Peyer's patch (tissue), 4 donors: ENCODE measurements around the gene SCML2. TPM values are rescaled to one million over a fixed set of nuclear protein-coding genes. Genes with fewer than 3 reads are reported as not detected.

ENCODE experiments used
- DNase-seq, 3 donors: peaks; one replicate each; pipeline ENCODE4 v3.0.0-alpha.2; 2017 to 2019
- H3K27ac ChIP-seq, 4 donors: fragments of 200-600 bp; sonication (generic); one replicate each; pipeline ENCODE4 v1.5.1; 2016 to 2019
- H3K27me3 ChIP-seq, 2 donors: fragments of 200-600 bp; sonication (generic); one replicate each; pipeline ENCODE4 v1.5.1; 2019
- H3K36me3 ChIP-seq, 3 donors: fragments of 200-600 bp; sonication (generic); one replicate each; pipeline ENCODE4 v1.5.1; 2016 to 2019
- H3K4me1 ChIP-seq, 4 donors: fragments of 200-600 bp; sonication (generic); one replicate each; pipeline ENCODE4 v1.5.1; 2016 to 2019
- H3K4me3 ChIP-seq, 4 donors: fragments of 200-600 bp; sonication (generic); 1 replicate in 3 of 4; 2 replicates in 1 of 4; pipeline ENCODE4 v1.5.1; 2016 to 2019; ENCODE audit warnings: mild to moderate bottlenecking in 1 of 4
- H3K9me3 ChIP-seq, 4 donors: fragments of 200-600 bp; sonication (generic); one replicate each; pipeline ENCODE4 v1.5.1; 2016 to 2019; ENCODE audit warnings: mild to moderate bottlenecking in 1 of 4
- CTCF ChIP-seq, 6 experiments: fragments of 450-650 bp in 4 of 6; fragments of 200-600 bp in 2 of 6; sonication (generic) in 1 of 6; IDR thresholded peaks; one replicate each; pipeline ENCODE4 v1.5.1; 2017 to 2019; ENCODE audit warnings: antibody characterized with exemption in 6 of 6, mild to moderate bottlenecking in 3 of 6, moderate library complexity in 1 of 6
- POLR2A ChIP-seq, 2 donors: fragments of 450-650 bp; IDR thresholded peaks; one replicate each; pipeline ENCODE4 v1.5.1; 2017; ENCODE audit warnings: antibody characterized with exemption in 2 of 2, mild to moderate bottlenecking in 2 of 2, moderate library complexity in 2 of 2
- total RNA-seq, 4 donors: library from RNA; depleted of rRNA; stranded (reverse); fragments of >200 nt; gene quantifications; one replicate each; pipeline ENCODE4 v1.1.0, GENCODE V29; 2016

SCML2 gene
- total RNA-seq, 4 donors from 2014 or later: 0.35 to 0.47 (median 0.40) TPM; not detected in 1

DNA sequence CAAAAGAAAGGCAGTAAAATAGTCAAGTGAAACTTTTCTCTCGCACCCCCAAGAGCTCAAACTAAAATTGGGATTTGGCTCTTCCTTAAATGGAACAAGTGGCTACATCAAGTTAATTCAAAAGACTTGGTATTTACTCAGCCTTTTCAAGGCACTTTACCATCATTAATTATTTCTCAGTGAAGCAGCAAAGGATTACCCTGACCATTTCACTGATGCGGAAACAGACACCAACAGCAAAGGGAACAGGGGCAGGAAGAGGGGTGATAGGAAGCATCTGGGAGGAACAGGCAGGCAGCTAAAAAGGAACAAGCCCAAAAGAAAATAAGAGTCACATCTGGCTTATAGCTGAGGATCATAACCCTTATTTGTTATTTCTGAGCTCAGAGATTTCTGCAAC, 2.7 kb downstream of the SCML2 start:
- Histone ChIP-seq H3K36me3 (no peaks in the 10 kb centered on the region), H3K4me1 (no peaks in the 10 kb centered on the region), H3K27me3 (no peaks in the 10 kb centered on the region), H3K27ac (no peak overlapping the region), H3K9me3 (no peaks in the 10 kb centered on the region), H3K4me3 (no peak overlapping the region)
- TF ChIP-seq CTCF (IDR thresholded peaks at IDR 0.05) (no peak), POLR2A (IDR thresholded peaks at IDR 0.05) (no peak)
- no peak for DNase-seq

DNA sequence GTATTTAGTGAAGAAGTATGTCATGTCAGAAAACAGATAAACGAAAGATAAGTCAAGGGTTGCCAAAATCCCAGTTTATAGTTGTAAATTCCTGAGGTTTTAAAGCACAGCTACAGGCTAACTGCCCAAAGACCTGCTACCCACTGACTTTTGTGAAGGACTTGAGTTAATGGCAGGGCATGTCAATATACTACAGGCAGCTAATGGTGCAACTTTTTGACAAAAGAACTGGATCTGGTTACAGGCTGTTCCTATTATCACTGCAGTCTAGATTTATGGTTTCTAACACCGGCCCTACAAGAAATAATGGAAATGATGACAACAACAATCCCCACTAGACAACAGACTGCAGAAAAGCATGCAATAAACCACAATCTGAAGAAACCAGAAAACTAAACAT, 6.4 kb downstream of the SCML2 start:
- H3K36me3 ChIP-seq: no peaks in the 10 kb centered on the region
- H3K4me1 ChIP-seq: no peaks in the 10 kb centered on the region
- no peak overlapping the region for H3K4me3 ChIP-seq
- no peak for DNase-seq
- H3K27ac ChIP-seq: no peak overlapping the region
- TF ChIP-seq POLR2A (IDR thresholded peaks at IDR 0.05): no peak
- H3K27me3 ChIP-seq: no peaks in the 10 kb centered on the region
- no peaks in the 10 kb centered on the region for H3K9me3 ChIP-seq

DNA sequence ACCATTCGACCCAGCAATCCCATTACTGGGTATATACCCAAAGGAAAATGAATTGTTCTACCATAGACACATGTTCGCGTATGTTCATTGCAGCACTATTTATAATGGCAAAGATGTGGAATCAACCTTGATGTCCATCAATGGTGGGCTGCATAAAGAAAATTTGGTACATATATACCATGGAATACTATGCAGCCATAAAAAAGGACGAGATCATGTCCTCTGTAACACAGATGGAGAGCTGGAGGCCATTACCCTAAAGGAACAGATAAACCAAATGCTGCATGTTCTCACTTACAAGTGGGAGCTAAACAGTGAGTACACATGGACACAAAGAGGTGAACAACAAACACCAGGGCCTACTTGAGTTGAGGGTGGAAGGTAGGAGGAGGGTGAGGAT, 45.1 kb downstream of the SCML2 start:
- Histone ChIP-seq H3K27ac (no peak overlapping the region), H3K9me3 (no peaks in the 10 kb centered on the region), H3K36me3 (no peaks in the 10 kb centered on the region), H3K4me3 (no peak overlapping the region), H3K4me1 (no peaks in the 10 kb centered on the region), H3K27me3 (no peaks in the 10 kb centered on the region)
- TF ChIP-seq CTCF (IDR thresholded peaks at IDR 0.05) (no peak), POLR2A (IDR thresholded peaks at IDR 0.05) (no peak)
- no peak for DNase-seq

DNA sequence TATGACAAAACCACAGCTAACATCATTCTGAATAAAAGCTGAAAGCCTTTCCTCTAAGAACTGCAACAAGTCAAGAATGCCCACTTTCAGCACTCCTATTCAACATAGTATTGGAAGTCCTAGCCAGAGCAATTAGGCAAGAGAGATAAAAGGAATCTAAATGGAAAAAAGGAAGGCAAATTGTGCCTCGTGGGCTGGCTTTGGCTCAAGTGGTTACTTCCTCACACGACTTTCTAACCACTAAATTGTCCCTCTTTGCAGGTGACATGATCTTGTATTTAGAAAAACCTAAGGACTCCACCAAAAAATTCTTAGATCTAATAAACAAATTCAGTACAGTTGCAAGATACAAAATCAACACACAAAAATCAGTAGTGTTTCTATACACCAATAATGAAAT, 57.2 kb downstream of the SCML2 start:
- TF ChIP-seq CTCF (IDR thresholded peaks at IDR 0.05) (no peak), POLR2A (IDR thresholded peaks at IDR 0.05) (no peak)
- H3K4me1 ChIP-seq: no peaks in the 10 kb centered on the region

DNA sequence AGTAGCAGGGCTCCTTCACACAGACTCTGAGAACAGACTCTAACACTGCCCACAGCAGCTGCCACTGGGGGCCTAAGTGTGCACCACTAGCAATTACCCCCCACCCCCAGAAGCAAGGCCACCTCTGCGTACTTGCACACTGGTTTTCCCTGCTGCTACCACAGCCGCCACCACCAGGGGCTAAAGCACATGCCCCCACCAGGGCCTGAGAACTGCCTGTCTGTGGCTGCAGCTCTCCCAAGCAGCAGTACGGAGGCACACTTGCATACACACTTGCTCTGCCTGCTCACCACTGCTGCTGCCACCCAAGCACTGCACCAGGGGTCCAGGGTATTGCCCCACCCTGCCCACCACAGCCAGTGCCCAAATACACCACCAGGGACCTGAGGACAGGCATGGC, 59.6 kb downstream of the SCML2 start:
- Histone ChIP-seq H3K36me3 (no peaks in the 10 kb centered on the region), H3K4me3 (no peak overlapping the region), H3K9me3 (no peaks in the 10 kb centered on the region), H3K4me1 (no peaks in the 10 kb centered on the region), H3K27me3 (no peaks in the 10 kb centered on the region), H3K27ac (no peak overlapping the region)
- no peak for TF ChIP-seq POLR2A (IDR thresholded peaks at IDR 0.05)
- no peak for TF ChIP-seq CTCF (IDR thresholded peaks at IDR 0.05)
- no peak for DNase-seq

More for the DNA sequence above, 57.2 kb downstream of the SCML2 start:
- Histone ChIP-seq H3K27me3 (no peaks in the 10 kb centered on the region), H3K36me3 (no peaks in the 10 kb centered on the region), H3K27ac (no peak overlapping the region), H3K4me3 (no peak overlapping the region), H3K9me3 (no peaks in the 10 kb centered on the region)
- DNase-seq: no peak

- TF ChIP-seq CTCF (IDR thresholded peaks at IDR 0.05) (no peak), POLR2A (IDR thresholded peaks at IDR 0.05) (no peak)
- Histone ChIP-seq H3K36me3 (no peaks in the 10 kb centered on the region), H3K9me3 (no peaks in the 10 kb centered on the region), H3K4me1 (no peaks in the 10 kb centered on the region), H3K27me3 (no peaks in the 10 kb centered on the region), H3K4me3 (no peak overlapping the region), H3K27ac (no peak overlapping the region)
- no peak for DNase-seq
Measured at GRCh38 chrX:18291006-18291545, 63.4 kb downstream of the SCML2 start.
